Activated CD8-positive, alpha-beta T cell treated with anti-CD3 and anti-CD28 coated beads for 36 hours (primary cell): ENCODE data around the gene APLP1. TPM values are rescaled to one million over a fixed set of nuclear protein-coding genes. Genes with fewer than 3 reads are reported as not detected.
"Not testable (repeated sequence)": the region's sequence is repeated elsewhere in the genome, so short reads cannot be mapped to it uniquely, and the experiment has no call there.

Source experiments
- ATAC-seq: fragments of 200-7000 bp; cut with Tn5 transposase; one replicate; pipeline ENCODE4 v1.10.0; 2021; ENCODE audit warnings: mild to moderate bottlenecking, moderate library complexity
- CTCF ChIA-PET: fragments of 350-600 bp; sonication (Branson Sonifier 250); formaldehyde crosslinking; loops from one replicate; lab custom pipeline; 2021; ENCODE audit warnings: antibody characterized with exemption; lab: Charles Lee
- POLR2A ChIA-PET: fragments of 350-600 bp; sonication (Branson Sonifier 250); formaldehyde crosslinking; loops from one replicate; lab custom pipeline; 2021; ENCODE audit warnings: antibody characterized with exemption; lab: Charles Lee
- DNase-seq: peaks from one replicate; pipeline ENCODE4 v3.0.0-alpha.2; 2020
- H3K27ac Mint-ChIP-seq: one replicate; pipeline ENCODE4 v1.8.0; 2021; ENCODE audit warnings: mild to moderate bottlenecking, mixed read lengths
- H3K27me3 Mint-ChIP-seq: one replicate; pipeline ENCODE4 v1.8.0; 2021; ENCODE audit warnings: mixed read lengths
- H3K36me3 Mint-ChIP-seq: one replicate; pipeline ENCODE4 v1.8.0; 2021; ENCODE audit warnings: low read depth, mixed read lengths
- H3K4me1 Mint-ChIP-seq: one replicate; pipeline ENCODE4 v1.8.0; 2021; ENCODE audit warnings: low read depth, mixed read lengths
- H3K4me3 Mint-ChIP-seq: one replicate; pipeline ENCODE4 v1.8.0; 2021; ENCODE audit warnings: mild to moderate bottlenecking, moderate library complexity, mixed read lengths
- H3K9me3 Mint-ChIP-seq: one replicate; pipeline ENCODE4 v1.8.0; 2021; ENCODE audit warnings: mixed read lengths
- intact Hi-C: fragments of 100-400 bp; cut with micrococcal nuclease; formaldehyde crosslinking; loops from one replicate; pipeline ENCODE4 v1.10.0; 2022
- total RNA-seq, 2 experiments: library from RNA; stranded (reverse); gene quantifications; one replicate each; pipeline ENCODE4 v1.2.3, GENCODE V29; 2021
- TF ChIP-seq, protein P1 (sequence below): fragments of 200-600 bp; IDR thresholded peaks from one replicate; pipeline ENCODE4 v1.8.0; 2022; ENCODE audit warnings: antibody characterized with exemption, mild to moderate bottlenecking

APLP1 gene
- total RNA-seq, 2 experiments from 2014 or later = 2.0 to 2.1 TPM

DNA sequence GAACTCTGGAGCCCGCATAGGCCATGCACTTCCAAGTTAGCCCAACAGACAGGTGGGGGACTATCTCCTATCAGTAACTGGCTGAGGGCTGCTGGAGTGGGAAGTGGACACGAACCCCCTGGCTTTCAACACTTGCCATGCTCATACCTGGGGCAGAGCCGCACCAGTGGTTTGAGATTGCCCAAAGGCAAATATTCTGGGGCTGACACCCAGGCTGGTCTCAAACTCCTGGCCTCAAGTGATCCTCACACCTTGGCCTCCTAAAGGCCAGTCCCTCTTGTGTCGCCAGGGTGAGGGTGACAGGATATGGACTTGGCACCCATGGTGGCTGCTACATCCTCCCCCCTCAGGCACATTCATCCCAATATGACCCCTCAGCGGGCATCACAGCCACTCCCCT lies 18.8 kb downstream of the APLP1 start:
- intact Hi-C loops = no loop called here
- Mint-ChIP-seq H3K27me3 (no peaks in the 10 kb centered on the region), H3K9me3 (no peaks in the 10 kb centered on the region), H3K27ac (peak overlapping the region; percentile 32), H3K36me3 (peaks cover 49% of the 10 kb centered on the region), H3K4me3 (no peak overlapping the region), H3K4me1 (peaks cover 11% of the 10 kb centered on the region)
- ChIA-PET POLR2A (no interaction called here), CTCF (interaction anchor here (1.1 to 1.7 kb wide), 2 partner anchors 11 to 44 kb away, joined by 3 to 4 read pairs; no protein-coding TSS in a partner anchor)
- no peak for DNase-seq
- ATAC-seq = no peak
- TF ChIP-seq, protein P1, sequence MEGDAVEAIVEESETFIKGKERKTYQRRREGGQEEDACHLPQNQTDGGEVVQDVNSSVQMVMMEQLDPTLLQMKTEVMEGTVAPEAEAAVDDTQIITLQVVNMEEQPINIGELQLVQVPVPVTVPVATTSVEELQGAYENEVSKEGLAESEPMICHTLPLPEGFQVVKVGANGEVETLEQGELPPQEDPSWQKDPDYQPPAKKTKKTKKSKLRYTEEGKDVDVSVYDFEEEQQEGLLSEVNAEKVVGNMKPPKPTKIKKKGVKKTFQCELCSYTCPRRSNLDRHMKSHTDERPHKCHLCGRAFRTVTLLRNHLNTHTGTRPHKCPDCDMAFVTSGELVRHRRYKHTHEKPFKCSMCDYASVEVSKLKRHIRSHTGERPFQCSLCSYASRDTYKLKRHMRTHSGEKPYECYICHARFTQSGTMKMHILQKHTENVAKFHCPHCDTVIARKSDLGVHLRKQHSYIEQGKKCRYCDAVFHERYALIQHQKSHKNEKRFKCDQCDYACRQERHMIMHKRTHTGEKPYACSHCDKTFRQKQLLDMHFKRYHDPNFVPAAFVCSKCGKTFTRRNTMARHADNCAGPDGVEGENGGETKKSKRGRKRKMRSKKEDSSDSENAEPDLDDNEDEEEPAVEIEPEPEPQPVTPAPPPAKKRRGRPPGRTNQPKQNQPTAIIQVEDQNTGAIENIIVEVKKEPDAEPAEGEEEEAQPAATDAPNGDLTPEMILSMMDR = no peak

DNA sequence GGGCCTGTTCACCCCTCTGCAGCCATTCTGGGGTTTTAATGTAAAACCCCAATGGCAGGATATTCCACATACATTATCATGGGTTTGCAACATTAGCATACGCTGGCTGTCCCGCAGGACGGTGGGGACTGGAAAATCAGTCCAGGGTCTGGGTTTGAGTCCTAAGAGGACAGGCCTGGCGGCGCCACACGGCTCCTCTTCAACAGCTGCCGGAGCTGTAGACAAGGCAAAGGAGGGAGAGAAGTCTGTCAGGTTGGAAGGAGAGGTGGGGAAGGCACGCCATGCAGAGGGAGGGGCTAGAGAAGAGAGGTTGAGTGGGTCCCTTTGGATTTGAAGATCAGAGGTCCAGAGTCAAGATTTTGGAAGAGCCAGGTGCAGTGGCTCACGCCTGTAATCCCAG lies 20.0 kb downstream of the APLP1 start:
- Mint-ChIP-seq H3K36me3 (peaks cover 59% of the 10 kb centered on the region), H3K27ac (no peak overlapping the region), H3K9me3 (no peaks in the 10 kb centered on the region), H3K4me3 (no peak overlapping the region), H3K4me1 (peaks cover 14% of the 10 kb centered on the region), H3K27me3 (no peaks in the 10 kb centered on the region)
- no peak for ATAC-seq
- TF ChIP-seq, protein P1 = no peak
- DNase-seq = no peak
- intact Hi-C loops = no loop called here
- POLR2A ChIA-PET = no interaction called here
- CTCF ChIA-PET = interaction anchor here (1.7 kb wide), 1 partner anchor 43 kb away, joined by 4 read pairs; no protein-coding TSS in a partner anchor

DNA sequence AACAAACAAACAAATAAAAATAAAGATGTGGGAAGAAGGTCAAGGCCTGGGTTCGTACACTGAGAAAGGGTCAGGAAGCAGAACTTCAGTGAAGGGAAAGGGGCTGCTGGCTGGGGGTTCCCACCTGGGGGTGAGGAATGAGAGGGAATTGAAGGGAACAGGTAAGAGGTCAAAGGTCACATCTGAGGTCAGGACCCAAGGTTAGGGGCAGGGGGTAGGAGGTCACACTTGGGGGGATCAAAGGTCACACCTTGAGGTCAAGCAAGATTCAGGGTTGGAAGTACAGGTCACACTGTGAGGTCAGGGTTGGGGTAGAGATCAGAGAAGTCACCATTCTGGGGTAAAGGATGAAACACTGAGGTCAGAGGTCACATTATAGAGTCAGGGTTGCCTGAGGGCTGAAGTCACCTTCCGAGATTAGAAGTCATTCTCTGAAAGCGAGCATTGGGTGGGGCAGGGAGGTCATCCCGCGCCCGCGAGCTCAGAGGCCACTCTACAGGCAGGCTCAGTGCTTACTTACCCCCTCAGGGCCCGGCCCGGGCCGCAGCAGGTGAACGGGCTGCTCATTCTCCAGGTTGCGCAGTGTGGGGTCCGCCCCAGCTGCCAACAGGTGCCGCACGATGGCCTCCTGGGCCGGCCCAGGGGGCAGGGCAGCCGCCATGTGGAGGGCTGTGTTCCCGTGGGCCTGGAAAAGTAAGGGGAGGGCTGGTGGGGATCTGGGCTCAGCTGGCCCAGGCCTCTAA lies 21.2 kb downstream of the APLP1 start:
- TF ChIP-seq, protein P1 = no peak
- ChIA-PET CTCF (interaction anchor here (1.0 kb wide), 1 partner anchor 42 kb away, joined by 3 read pairs; no protein-coding TSS in a partner anchor), POLR2A (interaction anchor here (1.0 kb wide), 1 partner anchor 27 kb away, joined by 3 read pairs; no protein-coding TSS in a partner anchor)
- intact Hi-C loops = no loop called here
- Mint-ChIP-seq H3K36me3 (peaks cover 70% of the 10 kb centered on the region), H3K4me3 (no peak overlapping the region), H3K27ac (no peak overlapping the region), H3K4me1 (peaks cover 14% of the 10 kb centered on the region), H3K9me3 (no peaks in the 10 kb centered on the region), H3K27me3 (no peaks in the 10 kb centered on the region)
- no peak for ATAC-seq
- DNase-seq = no peak

DNA sequence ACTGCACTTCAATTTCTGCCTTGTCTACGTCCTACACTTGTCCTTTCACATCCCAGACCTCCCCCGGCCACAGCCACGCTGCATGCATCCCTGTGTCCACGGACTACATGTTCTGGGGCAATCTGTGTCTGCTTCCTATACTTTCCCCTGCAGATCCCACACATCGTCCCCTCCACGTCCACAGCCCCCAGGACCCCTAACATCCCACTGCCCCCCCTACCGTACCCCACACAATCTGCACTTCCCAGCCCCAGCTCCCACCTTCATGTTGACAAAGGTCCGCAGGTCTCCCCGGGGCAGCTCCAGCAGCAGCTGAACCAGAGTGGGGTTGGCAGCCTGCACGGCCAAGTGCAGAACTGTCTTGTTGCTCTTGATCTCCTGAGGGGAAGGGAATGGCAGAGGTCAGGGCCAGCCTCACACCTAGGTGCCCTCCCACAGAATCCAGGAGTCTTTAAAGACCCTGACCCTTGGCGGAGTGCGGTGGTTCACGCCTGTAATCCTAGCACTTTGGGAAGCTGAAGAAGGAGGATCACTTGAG lies 21.8 kb downstream of the APLP1 start:
- ChIA-PET CTCF (no interaction called here), POLR2A (interaction anchor here (1.0 kb wide), 1 partner anchor 26 kb away, joined by 3 read pairs; no protein-coding TSS in a partner anchor)
- Mint-ChIP-seq H3K4me1 (peaks cover 16% of the 10 kb centered on the region), H3K4me3 (no peak overlapping the region), H3K27me3 (no peaks in the 10 kb centered on the region), H3K27ac (no peak overlapping the region), H3K9me3 (no peaks in the 10 kb centered on the region), H3K36me3 (peaks cover 74% of the 10 kb centered on the region)
- TF ChIP-seq, protein P1 = no peak
- intact Hi-C loops = no loop called here
- ATAC-seq (no peak), DNase-seq (no peak)

DNA sequence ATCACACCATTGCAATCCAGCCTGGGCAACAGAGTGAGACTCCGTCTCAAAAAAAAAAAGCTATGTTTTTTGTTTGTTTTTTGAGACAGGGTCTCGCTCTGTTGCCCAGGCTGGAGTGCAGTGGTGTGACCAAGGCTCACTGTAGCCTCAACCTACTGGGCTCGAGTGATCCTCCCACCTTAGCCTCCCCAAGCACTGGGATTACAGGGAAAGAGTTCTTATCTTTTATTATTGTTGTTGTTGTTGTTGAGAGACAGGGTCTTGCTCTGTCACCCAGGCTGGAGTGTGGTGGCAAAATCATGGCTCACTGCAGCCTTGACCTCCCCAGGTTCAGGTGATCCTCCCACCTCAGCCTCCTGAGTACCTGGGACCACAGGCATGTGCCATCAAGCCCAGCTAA lies 23.4 kb downstream of the APLP1 start:
- peaks cover 22% of the 10 kb centered on the region for H3K4me1 Mint-ChIP-seq

More for the DNA sequence above, 23.4 kb downstream of the APLP1 start:
- DNase-seq, CTCF ChIA-PET, ATAC-seq, intact Hi-C loops, H3K9me3 Mint-ChIP-seq, H3K27ac Mint-ChIP-seq, H3K27me3 Mint-ChIP-seq, H3K4me3 Mint-ChIP-seq: not testable (repeated sequence)
- POLR2A ChIA-PET = interaction anchor here (0.9 kb wide), 1 partner anchor 12 kb away, joined by 3 read pairs; no protein-coding TSS in a partner anchor
- peaks cover 82% of the 10 kb centered on the region for H3K36me3 Mint-ChIP-seq
